Measurements from ENCODE around the gene EEFSEC. TPM values are rescaled to one million over a fixed set of nuclear protein-coding genes. Genes with fewer than 3 reads are reported as not detected.

EEFSEC gene
- total RNA-seq, 1 experiment from 2014 or later, result 14.6 TPM

DNA sequence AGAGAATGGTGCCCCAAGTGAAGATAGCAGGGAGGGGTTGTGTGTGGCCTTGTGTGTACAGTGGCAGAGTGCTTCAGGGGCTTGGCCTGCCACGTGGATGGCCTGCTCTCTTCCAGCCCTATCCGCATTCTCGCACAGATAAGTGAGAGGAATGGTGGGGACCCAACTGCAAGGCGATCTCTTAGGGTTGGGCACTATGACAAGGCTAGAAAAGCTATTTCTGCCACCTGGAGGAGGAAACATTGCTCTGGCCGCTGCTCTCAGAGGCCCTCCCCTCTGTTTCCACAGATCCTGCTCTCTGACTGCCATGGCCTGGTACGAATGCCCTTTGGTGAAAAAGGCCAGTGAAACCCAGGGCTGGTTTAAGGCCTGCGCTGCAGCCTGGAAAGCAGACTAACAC, 20.6 kb downstream of the EEFSEC start:
- no TSS peak for BruUV-seq (replicated peaks)
- no peak overlapping the region for H3K4me3 Mint-ChIP-seq (ENCODE audit: unreplicated experiment)
- H3K9me3 Mint-ChIP-seq (ENCODE audit: unreplicated experiment), result no peaks in the 10 kb centered on the region
- TF ChIP-seq, protein P1, sequence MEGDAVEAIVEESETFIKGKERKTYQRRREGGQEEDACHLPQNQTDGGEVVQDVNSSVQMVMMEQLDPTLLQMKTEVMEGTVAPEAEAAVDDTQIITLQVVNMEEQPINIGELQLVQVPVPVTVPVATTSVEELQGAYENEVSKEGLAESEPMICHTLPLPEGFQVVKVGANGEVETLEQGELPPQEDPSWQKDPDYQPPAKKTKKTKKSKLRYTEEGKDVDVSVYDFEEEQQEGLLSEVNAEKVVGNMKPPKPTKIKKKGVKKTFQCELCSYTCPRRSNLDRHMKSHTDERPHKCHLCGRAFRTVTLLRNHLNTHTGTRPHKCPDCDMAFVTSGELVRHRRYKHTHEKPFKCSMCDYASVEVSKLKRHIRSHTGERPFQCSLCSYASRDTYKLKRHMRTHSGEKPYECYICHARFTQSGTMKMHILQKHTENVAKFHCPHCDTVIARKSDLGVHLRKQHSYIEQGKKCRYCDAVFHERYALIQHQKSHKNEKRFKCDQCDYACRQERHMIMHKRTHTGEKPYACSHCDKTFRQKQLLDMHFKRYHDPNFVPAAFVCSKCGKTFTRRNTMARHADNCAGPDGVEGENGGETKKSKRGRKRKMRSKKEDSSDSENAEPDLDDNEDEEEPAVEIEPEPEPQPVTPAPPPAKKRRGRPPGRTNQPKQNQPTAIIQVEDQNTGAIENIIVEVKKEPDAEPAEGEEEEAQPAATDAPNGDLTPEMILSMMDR (IDR thresholded peaks at IDR 0.05; ENCODE audit: unreplicated experiment), result no peak
- no peaks in the 10 kb centered on the region for H3K27me3 Mint-ChIP-seq (ENCODE audit: insufficient read depth, unreplicated experiment)
- intact Hi-C loops (cut with micrococcal nuclease), result loop anchor here (5.0 to 10.0 kb wide), 2 partner anchors 241 to 328 kb away; no protein-coding TSS in a partner anchor
- DNase-seq (ENCODE audit: unreplicated experiment), result no peak
- H3K36me3 Mint-ChIP-seq (ENCODE audit: insufficient read depth, unreplicated experiment), result no peaks in the 10 kb centered on the region
- H3K4me1 Mint-ChIP-seq (ENCODE audit: insufficient read depth, unreplicated experiment), result peaks cover 6% of the 10 kb centered on the region
- ChIA-PET CTCF (interaction anchor here (1.2 to 1.6 kb wide), 3 partner anchors 18 to 408 kb away, joined by 4 to 5 read pairs (median 4); no protein-coding TSS in a partner anchor), POLR2A (interaction anchor here (0.7 to 1.3 kb wide), 2 partner anchors 20 to 357 kb away, joined by 3 read pairs; no protein-coding TSS in a partner anchor)
- H3K27ac Mint-ChIP-seq (ENCODE audit: low read depth, unreplicated experiment), result no peak overlapping the region

DNA sequence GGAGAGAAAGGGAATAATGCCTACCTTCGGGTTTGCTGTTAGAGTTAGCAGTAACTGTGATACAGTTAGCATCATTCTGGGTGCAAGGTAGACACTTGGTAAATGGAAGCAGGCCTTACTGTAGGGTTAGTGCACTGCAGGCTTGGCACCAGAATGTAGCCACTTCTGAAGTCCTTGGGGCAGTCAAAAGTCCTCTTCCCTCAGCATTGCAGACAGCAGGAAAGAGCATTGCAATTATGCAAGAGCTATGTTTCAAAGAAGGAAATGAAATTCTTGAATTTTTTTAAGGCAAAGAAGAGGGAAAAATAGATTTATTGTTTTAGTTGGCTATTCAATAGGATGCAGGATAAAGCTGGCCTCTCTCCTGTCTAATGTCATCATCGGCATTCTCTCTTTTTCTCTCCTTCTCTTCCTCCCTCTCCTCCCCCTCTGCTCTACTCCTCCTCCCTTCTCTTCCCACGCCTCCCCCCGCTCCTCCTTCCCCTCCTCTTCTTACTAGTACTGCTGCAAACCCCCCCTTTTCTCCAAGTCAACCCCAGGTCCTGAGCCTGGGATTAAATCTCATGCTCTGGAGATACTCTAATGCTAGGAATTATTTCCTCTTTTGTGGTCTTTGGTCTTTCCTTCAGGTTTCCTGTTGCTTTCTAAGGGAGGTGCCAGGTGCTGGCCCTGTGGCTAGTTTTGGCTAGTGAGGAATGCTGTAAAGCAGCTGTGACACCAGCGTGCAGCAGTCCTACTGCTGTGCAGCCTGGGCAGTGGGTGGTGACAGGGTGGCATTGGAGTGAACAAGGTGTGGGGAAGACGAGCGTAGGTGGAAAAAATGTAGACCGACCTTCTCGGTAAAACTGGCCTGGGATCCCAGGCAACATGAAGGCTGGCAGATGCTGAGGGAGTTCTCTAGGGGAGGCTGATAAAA, 21.7 kb downstream of the EEFSEC start:
- H3K27ac Mint-ChIP-seq (ENCODE audit: low read depth, unreplicated experiment), result no peak overlapping the region

DNA sequence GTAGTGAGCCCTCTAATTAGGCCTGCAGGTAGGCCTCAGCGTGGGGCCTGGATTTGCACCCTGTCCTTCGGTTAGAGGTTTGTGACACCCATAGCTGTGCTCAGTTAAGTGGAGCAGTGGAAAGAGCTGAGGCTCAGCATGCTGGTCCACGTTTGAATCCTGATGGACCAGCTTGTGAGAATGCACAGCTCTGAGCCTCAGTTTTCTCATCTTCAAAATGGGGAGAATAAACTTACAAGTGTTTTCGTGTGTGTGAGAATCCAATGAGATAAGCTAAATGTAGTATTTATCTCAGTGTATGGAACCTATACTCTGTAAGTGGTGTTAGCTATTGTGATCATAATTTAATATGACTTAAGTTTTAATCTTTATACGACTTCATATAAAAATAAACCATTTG, 22.5 kb downstream of the EEFSEC start:
- Mint-ChIP-seq H3K4me3 (ENCODE audit: unreplicated experiment) (no peak overlapping the region), H3K27me3 (ENCODE audit: insufficient read depth, unreplicated experiment) (no peaks in the 10 kb centered on the region), H3K9me3 (ENCODE audit: unreplicated experiment) (no peaks in the 10 kb centered on the region), H3K36me3 (ENCODE audit: insufficient read depth, unreplicated experiment) (no peaks in the 10 kb centered on the region), H3K27ac (ENCODE audit: low read depth, unreplicated experiment) (no peak overlapping the region), H3K4me1 (ENCODE audit: insufficient read depth, unreplicated experiment) (peaks cover 6% of the 10 kb centered on the region)
- CTCF ChIA-PET, result interaction anchor here (0.7 to 1.4 kb wide), 2 partner anchors 386 to 433 kb away, joined by 3 to 6 read pairs; no protein-coding TSS in a partner anchor
- TF ChIP-seq, protein P1 (IDR thresholded peaks at IDR 0.05; ENCODE audit: unreplicated experiment), result no peak
- DNase-seq (ENCODE audit: unreplicated experiment), result no peak
- POLR2A ChIA-PET, result interaction anchor here (1.2 to 2.2 kb wide), 3 partner anchors 10 to 52 kb away, joined by 5 to 6 read pairs (median 5); partner anchors contain the start of gene RUVBL1
- intact Hi-C loops (cut with micrococcal nuclease), result loop anchor here (10.0 kb wide), 1 partner anchor 239 kb away; no protein-coding TSS in a partner anchor
- no TSS peak for BruUV-seq (replicated peaks)

More for the DNA sequence above, 21.7 kb downstream of the EEFSEC start:
- ChIA-PET CTCF (interaction anchor here (0.7 to 1.4 kb wide), 4 partner anchors 9 to 434 kb away, joined by 3 to 7 read pairs (median 5); no protein-coding TSS in a partner anchor), POLR2A (interaction anchor here (1.6 kb wide), 1 partner anchor 15 kb away, joined by 5 read pairs; no protein-coding TSS in a partner anchor)
- intact Hi-C loops (cut with micrococcal nuclease), result loop anchor here (5.0 to 10.0 kb wide), 2 partner anchors 240 to 327 kb away; no protein-coding TSS in a partner anchor
- Mint-ChIP-seq H3K9me3 (ENCODE audit: unreplicated experiment) (no peaks in the 10 kb centered on the region), H3K4me3 (ENCODE audit: unreplicated experiment) (no peak overlapping the region), H3K27me3 (ENCODE audit: insufficient read depth, unreplicated experiment) (no peaks in the 10 kb centered on the region), H3K36me3 (ENCODE audit: insufficient read depth, unreplicated experiment) (no peaks in the 10 kb centered on the region), H3K4me1 (ENCODE audit: insufficient read depth, unreplicated experiment) (peaks cover 6% of the 10 kb centered on the region)
- TF ChIP-seq, protein P1 (IDR thresholded peaks at IDR 0.05; ENCODE audit: unreplicated experiment), result no peak
- no TSS peak for BruUV-seq (replicated peaks)
- DNase-seq (ENCODE audit: unreplicated experiment), result no peak

Measured in MCF 10A (cell line).